WERI-Rb-1 (cell line): ENCODE measurements around the gene ZNF77.

Source experiments
- DNase-seq: peaks from one replicate; pipeline ENCODE4 v3.0.0-alpha.2; 2020
- H3K27ac ChIP-seq: fragments of 250-450 bp; sonication (Bioruptor Pico); 2 replicates; pipeline ENCODE4 v1.5.1; 2020; ENCODE audit warnings: mild to moderate bottlenecking, moderate library complexity
- H3K27me3 ChIP-seq: fragments of 250-450 bp; sonication (Bioruptor Pico); 2 replicates; pipeline ENCODE4 v1.5.1; 2021; ENCODE audit warnings: mild to moderate bottlenecking, low read depth, moderate library complexity; ENCODE audit not compliant: insufficient read depth, severe bottlenecking
- H3K36me3 ChIP-seq: fragments of 250-450 bp; sonication (Bioruptor Pico); 2 replicates; pipeline ENCODE4 v1.5.1; 2020; ENCODE audit warnings: mild to moderate bottlenecking, moderate library complexity
- H3K4me3 ChIP-seq: 2 replicates; pipeline ENCODE4 v1.5.1; 2011; ENCODE audit warnings: low read depth, mild to moderate bottlenecking, control low read depth, low read length
- H3K9me3 ChIP-seq: fragments of 250-450 bp; sonication (Bioruptor Pico); 2 replicates; pipeline ENCODE4 v1.5.1; 2021; ENCODE audit warnings: mild to moderate bottlenecking, moderate library complexity; ENCODE audit not compliant: severe bottlenecking
- TF ChIP-seq, protein P1 (sequence below): IDR thresholded peaks from 2 replicates; pipeline ENCODE4 v1.5.1; 2011; ENCODE audit warnings: low read depth, mild to moderate bottlenecking, control low read depth, inconsistent platforms, low read length

ZNF77 gene

GRCh38 chr19:2926341-2927031 is 18.3 kb downstream of the ZNF77 start:
- H3K9me3 ChIP-seq = no peaks in the 10 kb centered on the region
- no peak overlapping the region for H3K4me3 ChIP-seq
- TF ChIP-seq, protein P1, sequence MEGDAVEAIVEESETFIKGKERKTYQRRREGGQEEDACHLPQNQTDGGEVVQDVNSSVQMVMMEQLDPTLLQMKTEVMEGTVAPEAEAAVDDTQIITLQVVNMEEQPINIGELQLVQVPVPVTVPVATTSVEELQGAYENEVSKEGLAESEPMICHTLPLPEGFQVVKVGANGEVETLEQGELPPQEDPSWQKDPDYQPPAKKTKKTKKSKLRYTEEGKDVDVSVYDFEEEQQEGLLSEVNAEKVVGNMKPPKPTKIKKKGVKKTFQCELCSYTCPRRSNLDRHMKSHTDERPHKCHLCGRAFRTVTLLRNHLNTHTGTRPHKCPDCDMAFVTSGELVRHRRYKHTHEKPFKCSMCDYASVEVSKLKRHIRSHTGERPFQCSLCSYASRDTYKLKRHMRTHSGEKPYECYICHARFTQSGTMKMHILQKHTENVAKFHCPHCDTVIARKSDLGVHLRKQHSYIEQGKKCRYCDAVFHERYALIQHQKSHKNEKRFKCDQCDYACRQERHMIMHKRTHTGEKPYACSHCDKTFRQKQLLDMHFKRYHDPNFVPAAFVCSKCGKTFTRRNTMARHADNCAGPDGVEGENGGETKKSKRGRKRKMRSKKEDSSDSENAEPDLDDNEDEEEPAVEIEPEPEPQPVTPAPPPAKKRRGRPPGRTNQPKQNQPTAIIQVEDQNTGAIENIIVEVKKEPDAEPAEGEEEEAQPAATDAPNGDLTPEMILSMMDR = no peak
- DNase-seq = no peak
- peaks cover 4% of the 10 kb centered on the region for H3K36me3 ChIP-seq
- H3K27me3 ChIP-seq = no peaks in the 10 kb centered on the region
- no peak overlapping the region for H3K27ac ChIP-seq

- no peaks in the 10 kb centered on the region for H3K9me3 ChIP-seq
- H3K36me3 ChIP-seq = peaks cover 15% of the 10 kb centered on the region
- no peak overlapping the region for H3K4me3 ChIP-seq
- no peak for DNase-seq
- H3K27me3 ChIP-seq = no peaks in the 10 kb centered on the region
- H3K27ac ChIP-seq = no peak overlapping the region
- TF ChIP-seq, protein P1 = no peak
Measured at GRCh38 chr19:2923510-2923909, 21.3 kb downstream of the ZNF77 start.

- Histone ChIP-seq H3K27me3 (no peaks in the 10 kb centered on the region), H3K36me3 (peaks cover 18% of the 10 kb centered on the region), H3K4me3 (no peak overlapping the region), H3K27ac (no peak overlapping the region), H3K9me3 (no peaks in the 10 kb centered on the region)
- no peak for DNase-seq
- TF ChIP-seq, protein P1 = no peak
Measured at GRCh38 chr19:2922987-2923386, 21.8 kb downstream of the ZNF77 start.

DNA sequence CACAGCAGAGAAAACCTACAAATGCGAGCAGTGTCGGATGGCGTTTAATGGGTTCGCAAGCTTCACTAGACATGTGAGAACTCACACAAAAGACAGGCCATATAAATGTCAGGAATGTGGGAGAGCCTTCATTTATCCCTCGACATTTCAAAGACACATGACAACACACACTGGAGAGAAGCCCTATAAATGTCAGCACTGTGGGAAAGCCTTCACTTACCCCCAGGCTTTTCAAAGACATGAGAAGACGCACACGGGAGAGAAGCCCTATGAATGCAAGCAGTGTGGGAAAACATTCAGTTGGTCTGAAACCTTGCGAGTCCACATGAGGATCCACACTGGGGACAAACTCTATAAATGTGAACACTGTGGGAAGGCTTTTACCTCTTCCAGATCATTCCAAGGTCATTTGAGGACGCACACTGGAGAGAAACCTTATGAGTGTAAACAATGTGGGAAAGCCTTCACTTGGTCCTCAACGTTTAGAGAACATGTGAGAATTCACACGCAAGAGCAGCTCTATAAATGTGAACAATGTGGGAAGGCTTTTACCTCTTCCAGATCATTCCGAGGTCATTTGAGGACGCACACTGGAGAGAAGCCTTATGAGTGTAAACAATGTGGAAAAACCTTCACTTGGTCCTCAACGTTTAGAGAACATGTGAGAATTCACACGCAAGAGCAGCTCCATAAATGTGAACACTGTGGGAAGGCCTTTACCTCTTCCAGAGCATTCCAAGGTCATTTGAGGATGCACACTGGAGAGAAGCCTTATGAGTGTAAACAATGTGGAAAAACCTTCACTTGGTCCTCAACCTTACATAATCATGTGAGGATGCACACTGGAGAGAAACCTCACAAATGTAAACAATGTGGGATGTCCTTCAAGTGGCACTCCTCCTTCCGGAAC is 27.2 kb downstream of the ZNF77 start:
- Histone ChIP-seq H3K9me3 (no peaks in the 10 kb centered on the region), H3K27me3 (no peaks in the 10 kb centered on the region), H3K27ac (no peak overlapping the region), H3K36me3 (peaks cover 45% of the 10 kb centered on the region), H3K4me3 (no peak overlapping the region)
- TF ChIP-seq, protein P1 = no peak
- DNase-seq = no peak

GRCh38 chr19:2912306-2912705 is 32.5 kb downstream of the ZNF77 start:
- no peak for DNase-seq
- Histone ChIP-seq H3K27ac (no peak overlapping the region), H3K4me3 (no peak overlapping the region), H3K9me3 (no peaks in the 10 kb centered on the region), H3K27me3 (no peaks in the 10 kb centered on the region), H3K36me3 (peaks cover 21% of the 10 kb centered on the region)
- TF ChIP-seq, protein P1 = no peak
